Measurements from ENCODE around the gene KLK5. TPM values are rescaled to one million over a fixed set of nuclear protein-coding genes. Genes with fewer than 3 reads are reported as not detected.

The KLK5 gene
- polyA plus RNA-seq, 1 donor from 2014 or later: not detected

DNA sequence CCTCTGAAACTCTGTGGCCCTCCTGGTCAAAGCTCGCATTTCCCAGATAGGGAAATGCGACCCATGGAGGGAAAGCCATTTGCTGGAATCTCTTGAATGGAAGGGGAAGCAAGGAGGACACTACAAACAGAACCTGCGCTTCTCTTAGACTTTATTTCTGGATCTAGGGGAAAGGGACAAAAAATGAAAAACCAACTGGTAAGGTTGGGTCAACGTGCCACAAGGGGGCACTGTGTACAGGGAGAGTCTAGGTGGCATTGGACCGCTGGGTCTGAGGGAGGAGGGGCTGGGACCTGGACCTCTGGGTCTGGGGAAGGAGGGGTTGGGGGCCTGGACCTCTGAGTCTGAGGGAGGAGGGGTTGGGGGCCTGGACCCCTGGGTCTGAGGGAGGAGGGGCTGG, 46.6 kb downstream of the KLK5 start:
- Histone ChIP-seq H3K4me2 (ENCODE audit: low read length) (no peak overlapping the region), H3K9me2 (ENCODE audit: insufficient read depth, low read length) (no peaks in the 10 kb centered on the region), H3K4me3 (ENCODE audit: low read length) (no peak overlapping the region), H3F3A (ENCODE audit: insufficient read depth, low read length, poor library complexity, severe bottlenecking) (no peaks in the 10 kb centered on the region), H3K9ac (ENCODE audit: low read length) (no peak overlapping the region), H3K79me2 (replicated peaks; ENCODE audit: insufficient read depth, low read length) (no peaks in the 10 kb centered on the region), H3K27me3 (ENCODE audit: insufficient read depth, low read depth, low read length) (peaks cover 24% of the 10 kb centered on the region), H3K27ac (ENCODE audit: low read length) (no peak overlapping the region), H2AFZ (ENCODE audit: low read depth, low read length) (no peak overlapping the region), H3K36me3 (ENCODE audit: insufficient read depth, low read length) (no peaks in the 10 kb centered on the region), H4K20me1 (ENCODE audit: insufficient read depth) (no peaks in the 10 kb centered on the region), H3K9me3 (ENCODE audit: low read length) (no peaks in the 10 kb centered on the region)
- TF ChIP-seq MXI1 (conservative IDR thresholded peaks at IDR 0.05; ENCODE audit: poor library complexity, severe bottlenecking): no peak
- no peak for TF ChIP-seq TAF1 (IDR thresholded peaks at IDR 0.05; ENCODE audit: low read depth)
- TF ChIP-seq POLR2AphosphoS5 (IDR thresholded peaks at IDR 0.05): no peak
- TF ChIP-seq EZH2 (IDR thresholded peaks at IDR 0.05; ENCODE audit: borderline replicate concordance, insufficient read depth, low read length, poor library complexity, severe bottlenecking): no peak
- TF ChIP-seq, protein P1, sequence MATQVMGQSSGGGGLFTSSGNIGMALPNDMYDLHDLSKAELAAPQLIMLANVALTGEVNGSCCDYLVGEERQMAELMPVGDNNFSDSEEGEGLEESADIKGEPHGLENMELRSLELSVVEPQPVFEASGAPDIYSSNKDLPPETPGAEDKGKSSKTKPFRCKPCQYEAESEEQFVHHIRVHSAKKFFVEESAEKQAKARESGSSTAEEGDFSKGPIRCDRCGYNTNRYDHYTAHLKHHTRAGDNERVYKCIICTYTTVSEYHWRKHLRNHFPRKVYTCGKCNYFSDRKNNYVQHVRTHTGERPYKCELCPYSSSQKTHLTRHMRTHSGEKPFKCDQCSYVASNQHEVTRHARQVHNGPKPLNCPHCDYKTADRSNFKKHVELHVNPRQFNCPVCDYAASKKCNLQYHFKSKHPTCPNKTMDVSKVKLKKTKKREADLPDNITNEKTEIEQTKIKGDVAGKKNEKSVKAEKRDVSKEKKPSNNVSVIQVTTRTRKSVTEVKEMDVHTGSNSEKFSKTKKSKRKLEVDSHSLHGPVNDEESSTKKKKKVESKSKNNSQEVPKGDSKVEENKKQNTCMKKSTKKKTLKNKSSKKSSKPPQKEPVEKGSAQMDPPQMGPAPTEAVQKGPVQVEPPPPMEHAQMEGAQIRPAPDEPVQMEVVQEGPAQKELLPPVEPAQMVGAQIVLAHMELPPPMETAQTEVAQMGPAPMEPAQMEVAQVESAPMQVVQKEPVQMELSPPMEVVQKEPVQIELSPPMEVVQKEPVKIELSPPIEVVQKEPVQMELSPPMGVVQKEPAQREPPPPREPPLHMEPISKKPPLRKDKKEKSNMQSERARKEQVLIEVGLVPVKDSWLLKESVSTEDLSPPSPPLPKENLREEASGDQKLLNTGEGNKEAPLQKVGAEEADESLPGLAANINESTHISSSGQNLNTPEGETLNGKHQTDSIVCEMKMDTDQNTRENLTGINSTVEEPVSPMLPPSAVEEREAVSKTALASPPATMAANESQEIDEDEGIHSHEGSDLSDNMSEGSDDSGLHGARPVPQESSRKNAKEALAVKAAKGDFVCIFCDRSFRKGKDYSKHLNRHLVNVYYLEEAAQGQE (IDR thresholded peaks at IDR 0.05; ENCODE audit: borderline replicate concordance): no peak
- TF ChIP-seq SMC3 (conservative IDR thresholded peaks at IDR 0.05; ENCODE audit: poor library complexity): no peak
- TF ChIP-seq RAD21 (conservative IDR thresholded peaks at IDR 0.05): no peak
- no peak for TF ChIP-seq EP300 (conservative IDR thresholded peaks at IDR 0.05; ENCODE audit: poor library complexity, severe bottlenecking)
- TF ChIP-seq, protein P2, sequence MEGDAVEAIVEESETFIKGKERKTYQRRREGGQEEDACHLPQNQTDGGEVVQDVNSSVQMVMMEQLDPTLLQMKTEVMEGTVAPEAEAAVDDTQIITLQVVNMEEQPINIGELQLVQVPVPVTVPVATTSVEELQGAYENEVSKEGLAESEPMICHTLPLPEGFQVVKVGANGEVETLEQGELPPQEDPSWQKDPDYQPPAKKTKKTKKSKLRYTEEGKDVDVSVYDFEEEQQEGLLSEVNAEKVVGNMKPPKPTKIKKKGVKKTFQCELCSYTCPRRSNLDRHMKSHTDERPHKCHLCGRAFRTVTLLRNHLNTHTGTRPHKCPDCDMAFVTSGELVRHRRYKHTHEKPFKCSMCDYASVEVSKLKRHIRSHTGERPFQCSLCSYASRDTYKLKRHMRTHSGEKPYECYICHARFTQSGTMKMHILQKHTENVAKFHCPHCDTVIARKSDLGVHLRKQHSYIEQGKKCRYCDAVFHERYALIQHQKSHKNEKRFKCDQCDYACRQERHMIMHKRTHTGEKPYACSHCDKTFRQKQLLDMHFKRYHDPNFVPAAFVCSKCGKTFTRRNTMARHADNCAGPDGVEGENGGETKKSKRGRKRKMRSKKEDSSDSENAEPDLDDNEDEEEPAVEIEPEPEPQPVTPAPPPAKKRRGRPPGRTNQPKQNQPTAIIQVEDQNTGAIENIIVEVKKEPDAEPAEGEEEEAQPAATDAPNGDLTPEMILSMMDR (IDR thresholded peaks at IDR 0.05; ENCODE audit: poor library complexity, severe bottlenecking): no peak

DNA sequence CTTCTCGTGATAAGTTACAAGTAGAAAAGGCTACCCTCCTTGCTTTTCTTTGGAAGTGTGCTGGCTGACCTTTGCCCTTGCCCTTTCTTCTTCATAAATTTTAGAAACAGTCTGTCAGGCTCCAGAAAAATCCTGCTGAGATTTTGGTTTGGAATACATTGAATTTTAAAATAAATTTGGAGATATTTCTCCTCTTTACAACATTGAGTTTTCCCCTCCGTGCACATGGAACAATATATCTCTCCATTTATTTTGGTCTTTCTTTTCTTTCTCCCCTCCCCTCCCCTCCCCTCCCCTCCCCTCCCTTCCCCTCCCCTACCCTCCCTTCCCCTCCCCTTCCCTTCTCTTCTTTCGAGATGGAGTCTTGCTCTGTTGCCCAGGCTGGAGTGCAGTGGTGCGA, 50.2 kb downstream of the KLK5 start:
- Histone ChIP-seq H3K79me2 (replicated peaks; ENCODE audit: insufficient read depth, low read length) (no peaks in the 10 kb centered on the region), H2AFZ (ENCODE audit: low read depth, low read length) (no peak overlapping the region), H3K27me3 (ENCODE audit: insufficient read depth, low read depth, low read length) (no peaks in the 10 kb centered on the region), H4K20me1 (ENCODE audit: insufficient read depth) (no peaks in the 10 kb centered on the region), H3F3A (ENCODE audit: insufficient read depth, low read length, poor library complexity, severe bottlenecking) (no peaks in the 10 kb centered on the region), H3K36me3 (ENCODE audit: insufficient read depth, low read length) (no peaks in the 10 kb centered on the region), H3K4me3 (ENCODE audit: low read length) (no peak overlapping the region), H3K27ac (ENCODE audit: low read length) (no peak overlapping the region), H3K9me2 (ENCODE audit: insufficient read depth, low read length) (no peaks in the 10 kb centered on the region), H3K9me3 (ENCODE audit: low read length) (no peaks in the 10 kb centered on the region), H3K9ac (ENCODE audit: low read length) (no peak overlapping the region), H3K4me2 (ENCODE audit: low read length) (no peak overlapping the region)
- TF ChIP-seq, protein P2 (IDR thresholded peaks at IDR 0.05; ENCODE audit: poor library complexity, severe bottlenecking): no peak

Measured in neural cell (in vitro differentiated cells).